ENCODE results near the gene TTI1. TPM values are rescaled to one million over a fixed set of nuclear protein-coding genes. Genes with fewer than 3 reads are reported as not detected.

TTI1 gene
- total and polyA plus RNA-seq, 2 of the 13 experiments (the other 11 are each of a cell fraction or from before 2014, with no cell fraction given): 22.9 to 39.8 TPM

- TF ChIP-seq BCLAF1 (IDR thresholded peaks at IDR 0.05) (no peak), TRIM24 (CRISPR knock-in tag; IDR thresholded peaks at IDR 0.05) (no peak), ZNF138 (CRISPR knock-in tag; IDR thresholded peaks at IDR 0.05; ENCODE audit: low read depth) (no peak), TBL1XR1 (IDR thresholded peaks at IDR 0.05; ENCODE audit: borderline replicate concordance, low read length, partially characterized antibody) (peak; percentile 38), GABPA (IDR thresholded peaks at IDR 0.05; ENCODE audit: low read depth, low read length) (no peak), GABPA (CRISPR knock-in tag; IDR thresholded peaks at IDR 0.05; ENCODE audit: low read depth) (no peak), ZFP36L1 (CRISPR knock-in tag; IDR thresholded peaks at IDR 0.05) (no peak), RARG (CRISPR knock-in tag; IDR thresholded peaks at IDR 0.05; ENCODE audit: low read depth) (no peak), HNRNPUL1 (IDR thresholded peaks at IDR 0.05; ENCODE audit: low read depth, low read length) (no peak), ZBTB25 (CRISPR knock-in tag; IDR thresholded peaks at IDR 0.05) (0 out of 2 replicates have a peak, but pooled peaks have one; percentile 26), ZGPAT (CRISPR knock-in tag; IDR thresholded peaks at IDR 0.05) (peak; percentile 69; the same call in 1 of the 2 replicates), NCOR1 (IDR thresholded peaks at IDR 0.05; ENCODE audit: borderline replicate concordance, low read length) (peak; percentile 81; the same call in 1 of the 2 replicates), ELF3 (CRISPR knock-in tag; IDR thresholded peaks at IDR 0.05) (peak; percentile 32), THYN1 (CRISPR knock-in tag; IDR thresholded peaks at IDR 0.05; ENCODE audit: borderline replicate concordance, low read depth) (no peak), SOX13 (IDR thresholded peaks at IDR 0.05) (no peak), SOX13 (CRISPR knock-in tag; conservative IDR thresholded peaks at IDR 0.05 in 1 of 2, IDR thresholded peaks at IDR 0.05 in 1 of 2) (peak in 1 of 2 experiments; percentile 39; a peak in 2 of 4 replicates), IKZF4 (CRISPR knock-in tag; IDR thresholded peaks at IDR 0.05; ENCODE audit: borderline replicate concordance, low read depth, not compliant biosample characterization) (peak; percentile 70), DMTF1 (CRISPR knock-in tag; IDR thresholded peaks at IDR 0.05) (no peak), ETV5 (CRISPR knock-in tag; IDR thresholded peaks at IDR 0.05; ENCODE audit: borderline replicate concordance) (no peak; the same call in 1 of the 2 replicates), ZNF263 (CRISPR knock-in tag; IDR thresholded peaks at IDR 0.05) (peak; percentile 55; the same call in 1 of the 2 replicates), XRCC5 (optimal IDR thresholded peaks at IDR 0.05; ENCODE audit: low read length) (peak; percentile 92), ZNF772 (CRISPR knock-in tag; IDR thresholded peaks at IDR 0.05) (peak; percentile 90)
Observed at GRCh38 chr20:37984018-37984785, 49.1 kb downstream of the TTI1 start (continued).

Data from HepG2 (cell line).